Measurements from ENCODE around the gene ZNF451. TPM values are rescaled to one million over a fixed set of nuclear protein-coding genes. Genes with fewer than 3 reads are reported as not detected.

The ZNF451 gene
- total and polyA plus RNA-seq, 2 donors (not counting 3 experiments of a cell fraction or from before 2014, with no cell fraction given), result 9.9 to 64.4 TPM

DNA sequence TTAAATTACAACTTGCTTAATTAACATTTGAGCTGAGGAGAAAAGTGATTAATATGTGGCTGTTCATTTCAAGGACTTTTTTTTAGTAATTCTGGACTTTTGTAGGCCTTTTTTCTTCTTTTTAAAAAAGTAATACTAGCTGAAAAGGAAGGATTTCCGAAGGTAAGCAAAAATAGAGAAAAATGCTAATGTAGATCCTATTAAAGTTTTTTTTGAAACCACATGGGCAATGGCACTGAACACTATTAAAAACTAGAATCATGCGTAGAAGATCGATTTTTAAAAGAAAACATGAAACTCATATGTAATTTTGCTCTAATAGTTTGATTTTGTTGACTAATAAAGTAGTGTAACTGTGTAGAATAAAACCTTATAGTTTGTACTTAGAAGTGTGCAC, 84.5 kb downstream of the ZNF451 start:
- Histone ChIP-seq H3K4me3 (replicated peaks in 1 of 3; ENCODE audit: insufficient read depth in 1 of 3, low read depth in 1 of 3, low read length in 3 of 3) (peak overlapping the region in 1 of 3 experiments; percentile 2), H3K9me1 (replicated peaks; ENCODE audit: control insufficient read depth, extremely low read depth, insufficient read depth, low read length) (no peaks in the 10 kb centered on the region), H2AFZ (ENCODE audit: low read depth, low read length) (no peak overlapping the region), H3K36me3 (ENCODE audit: control insufficient read depth in 2 of 2, extremely low read depth in 1 of 2, insufficient read depth in 2 of 2, low read length in 2 of 2) (no peaks in the 10 kb centered on the region), H3K9ac (replicated peaks; ENCODE audit: extremely low read depth, insufficient read depth, low read length) (no peak overlapping the region), H3K27ac (ENCODE audit: insufficient read depth, low read depth, low read length) (no peak overlapping the region), H4K20me1 (replicated peaks; ENCODE audit: control insufficient read depth, extremely low read depth, insufficient read depth, low read length) (no peaks in the 10 kb centered on the region), H3K4me1 (ENCODE audit: control insufficient read depth, extremely low read depth, insufficient read depth, low read length) (peaks cover 11% of the 10 kb centered on the region), H3K4me2 (ENCODE audit: insufficient read depth, low read length) (peak overlapping the region; percentile 84), H3K27me3 (ENCODE audit: control insufficient read depth in 2 of 2, insufficient read depth in 2 of 2, low read length in 2 of 2) (no peaks in the 10 kb centered on the region), H3K9me3 (replicated peaks; ENCODE audit: control insufficient read depth, insufficient read depth, low read length) (no peaks in the 10 kb centered on the region), H3K79me2 (ENCODE audit: control insufficient read depth, insufficient read depth, low read length) (peaks cover 52% of the 10 kb centered on the region)
- ChIA-PET CTCF (interaction anchor here (0.9 to 1.2 kb wide), 2 partner anchors 140 to 270 kb away, joined by 3 to 4 read pairs; no protein-coding TSS in a partner anchor), POLR2A (no interaction called here)
- TF ChIP-seq, protein P1, sequence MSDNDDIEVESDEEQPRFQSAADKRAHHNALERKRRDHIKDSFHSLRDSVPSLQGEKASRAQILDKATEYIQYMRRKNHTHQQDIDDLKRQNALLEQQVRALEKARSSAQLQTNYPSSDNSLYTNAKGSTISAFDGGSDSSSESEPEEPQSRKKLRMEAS (IDR thresholded peaks at IDR 0.05; ENCODE audit: insufficient read depth, insufficient read length), result no peak
- no peak for TF ChIP-seq FOS (IDR thresholded peaks at IDR 0.05; ENCODE audit: borderline replicate concordance, insufficient read depth, low read length)
- TF ChIP-seq, protein P2, sequence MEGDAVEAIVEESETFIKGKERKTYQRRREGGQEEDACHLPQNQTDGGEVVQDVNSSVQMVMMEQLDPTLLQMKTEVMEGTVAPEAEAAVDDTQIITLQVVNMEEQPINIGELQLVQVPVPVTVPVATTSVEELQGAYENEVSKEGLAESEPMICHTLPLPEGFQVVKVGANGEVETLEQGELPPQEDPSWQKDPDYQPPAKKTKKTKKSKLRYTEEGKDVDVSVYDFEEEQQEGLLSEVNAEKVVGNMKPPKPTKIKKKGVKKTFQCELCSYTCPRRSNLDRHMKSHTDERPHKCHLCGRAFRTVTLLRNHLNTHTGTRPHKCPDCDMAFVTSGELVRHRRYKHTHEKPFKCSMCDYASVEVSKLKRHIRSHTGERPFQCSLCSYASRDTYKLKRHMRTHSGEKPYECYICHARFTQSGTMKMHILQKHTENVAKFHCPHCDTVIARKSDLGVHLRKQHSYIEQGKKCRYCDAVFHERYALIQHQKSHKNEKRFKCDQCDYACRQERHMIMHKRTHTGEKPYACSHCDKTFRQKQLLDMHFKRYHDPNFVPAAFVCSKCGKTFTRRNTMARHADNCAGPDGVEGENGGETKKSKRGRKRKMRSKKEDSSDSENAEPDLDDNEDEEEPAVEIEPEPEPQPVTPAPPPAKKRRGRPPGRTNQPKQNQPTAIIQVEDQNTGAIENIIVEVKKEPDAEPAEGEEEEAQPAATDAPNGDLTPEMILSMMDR (IDR thresholded peaks at IDR 0.05; ENCODE audit: extremely low read depth in 1 of 2, insufficient read depth in 1 of 2, low read depth in 1 of 2, low read length in 2 of 2), result no peak
- no peak for TF ChIP-seq MYC (IDR thresholded peaks at IDR 0.05; ENCODE audit: low read depth, low read length)
- no peak for TF ChIP-seq JUN (IDR thresholded peaks at IDR 0.05; ENCODE audit: borderline replicate concordance, insufficient read depth, insufficient read length, low read depth)
- TF ChIP-seq POLR2AphosphoS5 (IDR thresholded peaks at IDR 0.05; ENCODE audit: insufficient read depth, low read depth, low read length), result no peak
- no peak for TF ChIP-seq EZH2 (IDR thresholded peaks at IDR 0.05; ENCODE audit: borderline replicate concordance, low read depth, low read length, severe bottlenecking)
- TF ChIP-seq POLR2A (IDR thresholded peaks at IDR 0.05; ENCODE audit: low read depth, low read length), result no peak
- no peak for TF ChIP-seq GATA2 (IDR thresholded peaks at IDR 0.05; ENCODE audit: insufficient read depth, insufficient read length, low read depth, low read length)
- FAIRE-seq (no peak), DNase-seq (ENCODE audit: low read depth, low spot score) (no peak)
- intact Hi-C loops (cut with micrococcal nuclease), result no loop called here
- dilution Hi-C loops (cut with MboI; ENCODE audit: extremely low pct_ligation_motif_present, low sequenced_read_pairs), result no loop called here
- no TSS peak for BruUV-seq (replicated peaks)
